NT2/D1 (cell line): ENCODE measurements around the gene LILRB2.

Experiments
- DNase-seq: peaks from one replicate; pipeline ENCODE4 v3.0.0-alpha.2; 2011; ENCODE audit warnings: low read depth, low spot score
- H3K27me3 ChIP-seq: 2 replicates; pipeline ENCODE4 v1.6.0; 2011; ENCODE audit warnings: mild to moderate bottlenecking; ENCODE audit not compliant: insufficient read length, insufficient read depth
- H3K36me3 ChIP-seq: 2 replicates; pipeline ENCODE4 v1.6.1; 2011; ENCODE audit warnings: mild to moderate bottlenecking, low read length, mixed read lengths; ENCODE audit not compliant: insufficient read depth, insufficient read length
- H3K4me1 ChIP-seq: 2 replicates; pipeline ENCODE4 v1.5.1; 2011; ENCODE audit not compliant: insufficient read depth, insufficient read length
- H3K4me3 ChIP-seq: 2 replicates; pipeline ENCODE4 v1.5.1; 2011; ENCODE audit warnings: low read depth; ENCODE audit not compliant: insufficient read length
- H3K9ac ChIP-seq: 2 replicates; pipeline ENCODE4 v1.6.0; 2011; ENCODE audit warnings: low read depth; ENCODE audit not compliant: insufficient read length
- H3K9me3 ChIP-seq: 2 replicates; pipeline ENCODE4 v1.5.1; 2011; ENCODE audit warnings: mild to moderate bottlenecking, low read length; ENCODE audit not compliant: insufficient read depth
- SUZ12 ChIP-seq: IDR thresholded peaks from 2 replicates; pipeline ENCODE4 v1.6.1; 2011; ENCODE audit not compliant: insufficient read length, insufficient read depth; ENCODE audit errors: extremely low read depth
- YY1 ChIP-seq: IDR thresholded peaks from 2 replicates; pipeline ENCODE4 v1.6.1; 2011; ENCODE audit not compliant: insufficient read length, insufficient read depth
- ZNF274 ChIP-seq: IDR thresholded peaks from 2 replicates; pipeline ENCODE4 v1.6.1; 2011; ENCODE audit warnings: mild to moderate bottlenecking, low read depth, low read length

The LILRB2 gene

DNA sequence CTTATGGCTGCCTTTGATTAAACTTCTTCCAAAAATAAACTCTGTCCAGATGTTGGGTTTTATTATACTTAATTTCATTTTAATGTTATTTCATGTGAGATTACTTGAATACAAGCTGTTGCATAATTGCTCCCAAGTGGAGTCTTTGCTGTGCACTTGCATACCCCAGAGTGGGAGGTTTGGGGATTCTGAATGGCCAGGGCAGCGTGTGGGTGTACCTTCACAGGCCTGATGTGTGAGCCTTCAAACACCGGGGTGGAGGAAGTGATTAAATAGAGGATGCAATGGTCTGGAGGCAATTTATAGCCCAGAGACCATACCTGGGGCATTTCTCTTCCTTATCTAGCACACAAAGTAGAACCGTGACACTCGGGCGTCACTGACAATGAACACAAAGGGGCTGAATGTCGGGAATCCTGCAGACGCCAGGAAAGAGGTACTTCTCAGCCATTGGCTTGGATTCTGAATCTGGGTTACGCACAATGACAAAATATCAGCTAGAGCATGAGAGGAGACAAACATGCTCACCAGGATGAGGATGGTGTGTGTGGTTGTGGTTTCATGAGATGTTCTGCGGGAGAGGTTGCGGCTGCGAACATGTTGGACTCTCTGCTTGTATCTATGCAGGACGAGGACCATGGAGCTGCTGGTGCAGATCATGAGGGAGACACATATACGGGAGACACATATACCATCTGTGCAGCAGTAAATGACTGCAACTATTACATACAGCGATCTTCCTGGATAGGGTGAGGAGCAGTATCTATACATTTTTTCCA lies 39.2 kb upstream of the LILRB2 start:
- no peak for TF ChIP-seq ZNF274
- TF ChIP-seq YY1 = no peak
- TF ChIP-seq SUZ12 = no peak

DNA sequence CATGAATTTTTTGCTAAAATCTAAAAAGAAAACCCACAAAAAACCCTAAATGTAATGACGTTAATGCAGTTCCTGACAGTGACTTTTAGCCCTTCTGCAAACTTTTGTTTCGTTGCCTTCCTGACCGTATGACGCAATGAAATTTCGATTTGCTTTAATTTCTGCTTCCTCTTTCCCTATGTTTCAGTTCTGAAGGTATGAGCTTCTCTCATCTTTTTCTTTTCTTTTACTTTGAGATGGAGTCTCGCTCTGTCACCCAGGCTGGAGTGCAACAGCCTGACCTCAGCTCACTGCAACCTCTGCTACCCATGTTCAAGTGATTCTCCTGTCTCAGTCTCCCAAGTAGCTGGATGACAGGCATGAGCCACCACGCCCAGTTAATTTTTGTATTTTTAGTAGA lies 38.1 kb upstream of the LILRB2 start:
- DNase-seq = no peak
- Histone ChIP-seq H3K4me1 (no peaks in the 10 kb centered on the region), H3K9me3 (peaks cover 7% of the 10 kb centered on the region; the same call in 1 of the 2 replicates), H3K36me3 (no peaks in the 10 kb centered on the region), H3K4me3 (no peak overlapping the region), H3K9ac (no peak overlapping the region), H3K27me3 (peaks cover under 1% of the 10 kb centered on the region)
- TF ChIP-seq SUZ12 = no peak
- no peak for TF ChIP-seq YY1
- no peak for TF ChIP-seq ZNF274

More for the DNA sequence above, 39.2 kb upstream of the LILRB2 start:
- Histone ChIP-seq H3K9me3 (peaks cover 7% of the 10 kb centered on the region; the same call in 1 of the 2 replicates), H3K4me1 (no peaks in the 10 kb centered on the region), H3K36me3 (no peaks in the 10 kb centered on the region), H3K9ac (no peak overlapping the region), H3K4me3 (no peak overlapping the region), H3K27me3 (no peaks in the 10 kb centered on the region)
- DNase-seq = no peak

DNA sequence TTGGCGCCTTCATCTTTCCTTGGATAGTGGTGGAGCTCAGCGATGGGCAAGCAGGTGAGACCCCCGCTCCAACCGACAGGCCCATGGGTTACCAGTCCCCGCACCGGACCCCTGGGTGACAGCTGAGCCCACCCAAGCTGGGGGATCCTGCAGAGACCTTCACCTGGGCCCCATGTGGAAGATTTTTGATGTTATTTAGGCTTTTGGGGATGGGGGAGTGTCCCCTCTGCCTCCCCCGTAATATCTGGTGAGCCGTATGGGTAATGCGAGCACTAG lies 37.0 kb upstream of the LILRB2 start:
- H3K36me3 ChIP-seq = no peaks in the 10 kb centered on the region
- H3K9me3 ChIP-seq = peaks cover 7% of the 10 kb centered on the region; the same call in 1 of the 2 replicates
- TF ChIP-seq ZNF274 (no peak), YY1 (no peak), SUZ12 (no peak)
- peaks cover 5% of the 10 kb centered on the region for H3K27me3 ChIP-seq
- no peak overlapping the region for H3K9ac ChIP-seq
- DNase-seq = no peak
- H3K4me3 ChIP-seq = no peak overlapping the region
- no peaks in the 10 kb centered on the region for H3K4me1 ChIP-seq

DNA sequence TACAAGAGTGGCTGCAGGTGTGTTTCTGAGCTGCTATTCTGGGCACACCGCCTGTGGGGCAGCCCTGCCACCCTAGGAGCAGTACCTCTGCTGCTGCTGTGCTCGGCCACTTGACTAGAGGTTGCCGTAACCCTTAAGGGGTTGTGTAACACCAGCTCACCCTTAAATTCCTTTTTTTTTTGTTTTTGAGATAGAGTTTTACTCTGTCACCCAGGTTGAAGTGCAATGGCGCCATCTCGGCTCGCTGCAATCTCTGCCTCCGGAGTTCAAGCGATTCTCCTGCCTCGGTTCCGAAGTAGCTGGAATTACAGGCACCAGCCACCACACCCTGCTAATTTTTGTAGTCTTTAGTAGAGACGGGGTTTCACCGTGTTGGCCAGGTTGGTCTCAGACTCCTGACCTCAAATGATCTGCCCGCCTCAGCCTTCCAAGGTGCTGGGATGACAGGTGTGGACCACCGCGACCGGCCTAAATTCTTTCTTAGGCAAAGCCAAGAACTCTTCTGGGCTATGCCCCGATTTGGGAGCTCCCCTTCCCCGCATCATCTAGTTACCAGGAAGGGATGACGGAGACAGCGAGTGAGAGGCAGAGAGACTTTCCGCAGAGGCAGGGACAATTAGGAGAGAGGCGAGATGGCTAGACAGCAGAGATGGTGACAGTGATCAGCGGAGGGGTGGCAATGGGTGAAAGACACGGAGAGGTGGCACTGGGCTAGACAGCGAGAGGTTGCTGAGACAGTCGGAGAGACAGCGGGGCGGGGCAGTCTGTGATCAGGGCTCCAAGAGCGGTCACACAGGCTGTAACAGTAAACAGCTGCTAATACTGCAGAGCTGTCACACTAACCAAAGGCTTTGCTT lies 36.4 kb upstream of the LILRB2 start:
- Histone ChIP-seq H3K4me1 (no peaks in the 10 kb centered on the region), H3K9me3 (peaks cover 7% of the 10 kb centered on the region; the same call in 1 of the 2 replicates), H3K27me3 (peaks cover 5% of the 10 kb centered on the region), H3K36me3 (no peaks in the 10 kb centered on the region), H3K4me3 (no peak overlapping the region), H3K9ac (no peak overlapping the region)
- no peak for DNase-seq
- no peak for TF ChIP-seq YY1
- no peak for TF ChIP-seq ZNF274
- no peak for TF ChIP-seq SUZ12

DNA sequence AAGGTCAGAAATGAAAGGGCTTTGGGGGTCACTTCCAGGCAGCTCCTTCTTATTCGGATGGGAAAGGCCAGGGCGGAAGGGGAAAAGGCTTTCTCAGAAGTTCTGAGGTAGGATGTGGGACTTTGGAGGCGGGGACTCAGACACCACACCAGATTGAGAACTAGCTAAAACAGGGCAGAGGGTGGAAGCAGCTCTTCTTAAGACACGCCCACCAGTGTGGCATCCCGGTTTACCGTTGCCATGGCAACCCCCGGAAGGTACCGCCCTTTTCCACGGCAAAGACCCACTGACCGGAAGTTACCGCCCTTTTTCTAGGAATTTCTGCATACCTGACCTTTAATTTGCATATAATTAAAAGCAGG lies 35.8 kb upstream of the LILRB2 start:
- peaks cover 5% of the 10 kb centered on the region for H3K27me3 ChIP-seq
- H3K9ac ChIP-seq = no peak overlapping the region
- DNase-seq = no peak
- peaks cover under 1% of the 10 kb centered on the region; the same call in 1 of the 2 replicates for H3K9me3 ChIP-seq
- H3K4me1 ChIP-seq = no peaks in the 10 kb centered on the region
- no peak overlapping the region for H3K4me3 ChIP-seq
- TF ChIP-seq SUZ12 = no peak
- no peak for TF ChIP-seq ZNF274
- TF ChIP-seq YY1 = no peak
- no peaks in the 10 kb centered on the region for H3K36me3 ChIP-seq

DNA sequence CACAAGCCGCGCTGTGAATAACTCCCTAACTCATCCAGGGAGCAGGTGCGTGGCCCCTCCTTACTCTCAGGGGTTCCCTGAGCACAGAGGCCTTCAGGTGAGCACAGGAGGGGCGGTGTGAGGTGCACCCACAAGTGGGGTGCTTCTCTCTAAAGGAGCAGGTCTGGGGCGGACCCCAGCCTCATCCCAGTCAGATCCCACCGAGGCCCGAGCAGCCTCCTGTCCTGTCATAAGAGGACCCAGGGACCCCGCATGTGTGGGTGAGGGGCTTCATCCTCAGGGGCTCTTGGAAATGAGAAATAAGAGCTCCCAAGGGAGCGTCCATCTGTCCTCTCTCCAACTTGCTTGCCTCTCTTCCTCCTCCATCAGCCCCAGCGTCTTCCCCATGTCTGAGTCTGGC lies 35.0 kb upstream of the LILRB2 start:
- TF ChIP-seq YY1 = no peak
- TF ChIP-seq ZNF274 = no peak
- TF ChIP-seq SUZ12 = no peak
- Histone ChIP-seq H3K4me1 (no peaks in the 10 kb centered on the region), H3K36me3 (no peaks in the 10 kb centered on the region), H3K27me3 (peaks cover 5% of the 10 kb centered on the region), H3K9ac (no peak overlapping the region), H3K9me3 (no peaks in the 10 kb centered on the region; the same call in 1 of the 2 replicates), H3K4me3 (no peak overlapping the region)
- no peak for DNase-seq
